Measurements from ENCODE around the gene ABCA13. TPM values are rescaled to one million over a fixed set of nuclear protein-coding genes. Genes with fewer than 3 reads are reported as not detected.

Gene ABCA13
- total and polyA plus RNA-seq, 2 of the 4 experiments (the other 2 are of a cell fraction) = under 0.01 to 0.07 TPM

- no peaks in the 10 kb centered on the region for H4K20me1 ChIP-seq (ENCODE audit: insufficient read depth, low read length)
- H2AK9ac ChIP-seq (replicated peaks; ENCODE audit: low read depth, low read length, poor library complexity) = no peak overlapping the region
- no peak overlapping the region for H3K18ac ChIP-seq (ENCODE audit: low read depth, low read length)
- WGBS, 2 experiments (ENCODE audit: extremely low coverage in 2 of 2, insufficient read length in 1 of 2) = no CpG with 5 or more reads among the region's 6 CpGs
- H3K14ac ChIP-seq (replicated peaks; ENCODE audit: low read depth, low read length) = no peak overlapping the region
- no peak overlapping the region for H2AK5ac ChIP-seq (ENCODE audit: low read depth, low read length)
- intact Hi-C loops (cut with micrococcal nuclease) (no loop called here), in situ Hi-C loops (cut with MboI; ENCODE audit: low sequenced_read_pairs) (no loop called here), dilution Hi-C loops (cut with HindIII; ENCODE audit: low sequenced_read_pairs, unreplicated experiment) (no loop called here)
- H3K4me3 ChIP-seq (ENCODE audit: insufficient read depth, low read depth, low read length) = no peak overlapping the region
- POLR2A ChIA-PET (ENCODE audit: unreplicated experiment) = no interaction called here
- no peak overlapping the region for H2BK5ac ChIP-seq (ENCODE audit: low read depth, low read length, poor library complexity, severe bottlenecking)
- H3K27me3 ChIP-seq (ENCODE audit: control insufficient read depth, insufficient read depth, low read length) = no peaks in the 10 kb centered on the region
- DNase-seq (no peak), ATAC-seq (ENCODE audit: low read depth) (no peak)
- H2BK20ac ChIP-seq (ENCODE audit: low read depth, low read length) = no peak overlapping the region
- H3K4me2 ChIP-seq (ENCODE audit: low read depth, low read length) = no peak overlapping the region
- H3K56ac ChIP-seq (ENCODE audit: extremely low read depth, insufficient read depth, low read length) = no peak overlapping the region
- no TSS peak for BruUV-seq (replicated peaks)
- H3K27ac ChIP-seq (ENCODE audit: insufficient read depth, low read length) = no peak overlapping the region
- H3K36me3 ChIP-seq (ENCODE audit: control insufficient read depth, insufficient read depth, low read length) = no peaks in the 10 kb centered on the region
- TF ChIP-seq MAFK (IDR thresholded peaks at IDR 0.05; ENCODE audit: low read depth, low read length) = no peak
- TF ChIP-seq SMC3 (IDR thresholded peaks at IDR 0.05; ENCODE audit: low read depth, low read length) = no peak
- no peak for TF ChIP-seq MXI1 (IDR thresholded peaks at IDR 0.05; ENCODE audit: borderline replicate concordance, low read depth, low read length)
- no peak for TF ChIP-seq FOS (IDR thresholded peaks at IDR 0.05; ENCODE audit: low read depth, low read length)
- TF ChIP-seq CEBPB (IDR thresholded peaks at IDR 0.05; ENCODE audit: low read depth, low read length) = no peak
- no peak for TF ChIP-seq CHD1 (IDR thresholded peaks at IDR 0.05; ENCODE audit: low read depth, low read length)
- no peak for TF ChIP-seq RCOR1 (IDR thresholded peaks at IDR 0.05; ENCODE audit: insufficient replicate concordance, low read length)
- TF ChIP-seq POLR2A (IDR thresholded peaks at IDR 0.05; ENCODE audit: low read depth, low read length) = no peak
- TF ChIP-seq, protein P1, sequence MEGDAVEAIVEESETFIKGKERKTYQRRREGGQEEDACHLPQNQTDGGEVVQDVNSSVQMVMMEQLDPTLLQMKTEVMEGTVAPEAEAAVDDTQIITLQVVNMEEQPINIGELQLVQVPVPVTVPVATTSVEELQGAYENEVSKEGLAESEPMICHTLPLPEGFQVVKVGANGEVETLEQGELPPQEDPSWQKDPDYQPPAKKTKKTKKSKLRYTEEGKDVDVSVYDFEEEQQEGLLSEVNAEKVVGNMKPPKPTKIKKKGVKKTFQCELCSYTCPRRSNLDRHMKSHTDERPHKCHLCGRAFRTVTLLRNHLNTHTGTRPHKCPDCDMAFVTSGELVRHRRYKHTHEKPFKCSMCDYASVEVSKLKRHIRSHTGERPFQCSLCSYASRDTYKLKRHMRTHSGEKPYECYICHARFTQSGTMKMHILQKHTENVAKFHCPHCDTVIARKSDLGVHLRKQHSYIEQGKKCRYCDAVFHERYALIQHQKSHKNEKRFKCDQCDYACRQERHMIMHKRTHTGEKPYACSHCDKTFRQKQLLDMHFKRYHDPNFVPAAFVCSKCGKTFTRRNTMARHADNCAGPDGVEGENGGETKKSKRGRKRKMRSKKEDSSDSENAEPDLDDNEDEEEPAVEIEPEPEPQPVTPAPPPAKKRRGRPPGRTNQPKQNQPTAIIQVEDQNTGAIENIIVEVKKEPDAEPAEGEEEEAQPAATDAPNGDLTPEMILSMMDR (conservative IDR thresholded peaks at IDR 0.05; ENCODE audit: low read depth, low read length) = no peak
- no peak for TF ChIP-seq RFX5 (IDR thresholded peaks at IDR 0.05; ENCODE audit: low read depth, low read length)
- no peak for TF ChIP-seq NFE2L2 (IDR thresholded peaks at IDR 0.05; ENCODE audit: low read depth, low read length)
- TF ChIP-seq USF2 (IDR thresholded peaks at IDR 0.05; ENCODE audit: low read depth, low read length) = no peak
- no peak for TF ChIP-seq BHLHE40 (IDR thresholded peaks at IDR 0.05; ENCODE audit: low read depth, low read length)
- TF ChIP-seq ELK1 (IDR thresholded peaks at IDR 0.05; ENCODE audit: borderline replicate concordance, low read depth, low read length) = no peak
- H3K9me1 ChIP-seq (ENCODE audit: insufficient read depth, low read length) = no peaks in the 10 kb centered on the region
- H4K8ac ChIP-seq (ENCODE audit: low read depth in 2 of 2, low read length in 2 of 2) = no peak overlapping the region
- H4K5ac ChIP-seq (ENCODE audit: low read depth, low read length) = no peak overlapping the region
- no peak overlapping the region for H2AFZ ChIP-seq (replicated peaks; ENCODE audit: low read length, poor library complexity)
- no peak overlapping the region for H3K4ac ChIP-seq (ENCODE audit: low read depth, low read length)
- no peaks in the 10 kb centered on the region for H3K9me3 ChIP-seq (ENCODE audit: control insufficient read depth, insufficient read depth, low read length)
- no peak overlapping the region for H2BK15ac ChIP-seq (ENCODE audit: low read depth, low read length)
- H3K4me1 ChIP-seq (ENCODE audit: control insufficient read depth, insufficient read depth, low read length) = no peaks in the 10 kb centered on the region
- no peak overlapping the region for H3K9ac ChIP-seq (ENCODE audit: low read depth, low read length)
- no peak overlapping the region for H4K91ac ChIP-seq (ENCODE audit: insufficient read depth, low read depth, low read length)
- H2BK120ac ChIP-seq (ENCODE audit: low read depth, low read length) = no peak overlapping the region
- CTCF ChIA-PET = no interaction called here
- H3K79me1 ChIP-seq (ENCODE audit: low read depth in 1 of 2, low read length in 2 of 2) = no peaks in the 10 kb centered on the region
- H3K23ac ChIP-seq (ENCODE audit: low read depth, low read length) = no peak overlapping the region
These were observed 219.4 kb downstream of the ABCA13 start for GRCh38 chr7:48390388-48391327.
